GM23248 (cell line): ENCODE measurements around the gene ADM2.

ENCODE experiments used
- EZH2 ChIP-seq: fragments of 200-600 bp; sonication (generic); IDR thresholded peaks from 2 replicates; pipeline ENCODE4 v1.6.1; 2018; ENCODE audit warnings: antibody characterized with exemption, mild to moderate bottlenecking; ENCODE audit not compliant: insufficient read depth, poor library complexity, severe bottlenecking
- EZH2phosphoT487 ChIP-seq: fragments of 200-600 bp; sonication (generic); IDR thresholded peaks from 2 replicates; pipeline ENCODE4 v1.6.1; 2018; ENCODE audit warnings: antibody characterized with exemption, moderate library complexity, mild to moderate bottlenecking, low read depth; ENCODE audit not compliant: insufficient read depth

GRCh38 chr22:50519151-50519550, 37.8 kb downstream of the ADM2 start:
- no peak for TF ChIP-seq EZH2
- TF ChIP-seq EZH2phosphoT487: no peak
